Fibroblast of pulmonary artery (primary cell): ENCODE data around the gene C1orf216.

ENCODE experiments used
- DNase-seq: peaks from one replicate; pipeline ENCODE4 v3.0.0-alpha.2; 2010; ENCODE audit warnings: low read depth
- H3K4me3 ChIP-seq: replicated peaks from 2 replicates; pipeline ENCODE4 v1.5.1; 2011; ENCODE audit warnings: low read depth, mild to moderate bottlenecking, control low read depth, low read length, moderate library complexity
- CTCF ChIP-seq: IDR thresholded peaks from 2 replicates; pipeline ENCODE4 v1.5.1; 2011; ENCODE audit warnings: mild to moderate bottlenecking, control low read depth, low read length, inconsistent platforms; ENCODE audit errors: missing control alignments

Gene C1orf216

GRCh38 chr1:35683012-35683411, 35.7 kb downstream of the C1orf216 start:
- H3K4me3 ChIP-seq = no peak overlapping the region
- no peak for TF ChIP-seq CTCF
- DNase-seq = no peak

GRCh38 chr1:35680271-35680670, 38.4 kb downstream of the C1orf216 start:
- H3K4me3 ChIP-seq = no peak overlapping the region
- no peak for DNase-seq
- TF ChIP-seq CTCF = no peak

DNA sequence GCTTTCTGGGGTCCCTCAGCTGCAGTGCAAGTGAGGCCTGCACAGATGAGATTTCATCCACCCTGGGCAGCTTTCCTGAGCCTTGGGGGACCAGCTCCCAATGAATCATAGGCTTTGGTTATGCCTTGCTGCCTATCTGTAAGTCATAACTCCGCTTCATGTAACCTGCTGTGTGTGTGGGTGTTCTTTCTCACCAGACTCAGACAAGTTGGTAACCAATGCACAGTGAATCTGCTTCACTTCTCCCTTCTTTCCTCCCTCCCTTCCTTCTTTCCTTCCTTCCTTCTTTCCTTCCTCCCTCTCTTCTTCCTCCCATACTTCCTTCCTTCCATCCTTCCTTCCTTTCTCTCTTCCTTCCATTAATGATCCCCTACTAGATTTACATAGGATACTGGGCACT, 42.9 kb downstream of the C1orf216 start:
- TF ChIP-seq CTCF = no peak
- no peak overlapping the region for H3K4me3 ChIP-seq
- no peak for DNase-seq

DNA sequence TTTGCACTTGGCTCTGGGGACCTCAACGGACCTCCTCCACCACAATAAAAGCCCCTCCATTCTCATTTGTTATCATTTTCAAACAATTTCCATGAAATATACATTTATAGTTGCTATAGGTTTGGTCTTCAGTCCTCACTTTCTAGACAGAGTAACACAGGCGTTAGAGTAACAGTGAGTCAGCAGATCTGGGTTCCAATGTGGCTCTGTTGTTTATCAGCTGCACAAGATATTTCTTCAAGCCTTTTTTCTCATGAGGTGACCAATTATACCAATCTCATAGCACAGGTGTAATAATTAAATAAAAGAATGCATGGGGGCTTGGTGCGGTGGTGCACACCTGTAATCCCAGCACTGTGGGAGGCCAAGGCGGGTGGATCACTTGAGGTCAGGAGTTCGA, 44.6 kb downstream of the C1orf216 start:
- TF ChIP-seq CTCF = no peak
- DNase-seq = no peak

GRCh38 chr1:35672116-35672515, 46.6 kb downstream of the C1orf216 start:
- TF ChIP-seq CTCF = no peak
- no peak for DNase-seq

More for the DNA sequence above, 44.6 kb downstream of the C1orf216 start:
- no peak overlapping the region for H3K4me3 ChIP-seq

DNA sequence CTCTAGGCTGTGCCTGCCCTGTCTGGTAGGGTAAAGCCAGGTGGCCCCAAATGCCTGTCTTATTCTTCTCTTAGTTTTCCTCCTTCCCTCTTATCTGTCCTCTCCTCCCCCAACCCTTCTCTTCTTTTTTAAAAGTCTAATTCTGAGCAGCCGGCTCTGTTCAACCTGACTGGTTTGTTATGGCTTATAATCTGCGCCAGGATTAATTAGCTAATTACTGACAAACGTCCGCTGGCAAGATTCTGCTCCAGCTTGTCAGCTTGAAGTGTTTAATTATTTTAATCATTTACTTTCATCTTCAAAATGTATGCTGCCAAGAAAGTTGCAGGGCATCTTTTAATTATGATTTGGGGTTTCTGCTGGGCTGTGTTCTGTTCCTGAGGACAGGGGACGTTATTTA, 50.2 kb downstream of the C1orf216 start:
- TF ChIP-seq CTCF = no peak
- DNase-seq = no peak
- no peak overlapping the region for H3K4me3 ChIP-seq

More at GRCh38 chr1:35672116-35672515, 46.6 kb downstream of the C1orf216 start:
- H3K4me3 ChIP-seq = no peak overlapping the region

- no peak overlapping the region for H3K4me3 ChIP-seq
- DNase-seq = no peak
- no peak for TF ChIP-seq CTCF
Measured at GRCh38 chr1:35666916-35667315, 51.8 kb downstream of the C1orf216 start.
